Astrocyte of the spinal cord (primary cell): Measurements from ENCODE around the gene PTGIS.

ENCODE experiments used
- DNase-seq: peaks from one replicate; pipeline ENCODE4 v3.0.0; 2011; ENCODE audit warnings: low read depth, low spot score
- H3K4me3 ChIP-seq: 2 replicates; pipeline ENCODE4 v1.5.1; 2011; ENCODE audit warnings: low read depth, mild to moderate bottlenecking, low read length, moderate library complexity
- CTCF ChIP-seq: IDR thresholded peaks from 2 replicates; pipeline ENCODE4 v1.5.1; 2012; ENCODE audit warnings: low read depth, mild to moderate bottlenecking, low read length, inconsistent platforms
- in situ Hi-C: cut with HindIII; loops from 2 replicates; pipeline ENCODE4 v1.10.0; 2017; ENCODE audit warnings: low sequenced_read_pairs

The PTGIS gene

GRCh38 chr20:49517805-49518100 lies 50.2 kb downstream of the PTGIS start:
- no peak for TF ChIP-seq CTCF
- no peak for DNase-seq
- no peak overlapping the region for H3K4me3 ChIP-seq
- in situ Hi-C loops = no loop called here

- no peak for TF ChIP-seq CTCF
- no peak for DNase-seq
- H3K4me3 ChIP-seq = no peak overlapping the region
- in situ Hi-C loops = no loop called here
Observed at GRCh38 chr20:49516916-49517804, 50.8 kb downstream of the PTGIS start.

GRCh38 chr20:49515586-49515985 lies 52.4 kb downstream of the PTGIS start:
- no peak for TF ChIP-seq CTCF
- in situ Hi-C loops = no loop called here
- no peak for DNase-seq
- no peak overlapping the region for H3K4me3 ChIP-seq

- TF ChIP-seq CTCF = no peak
- DNase-seq = no peak
- no peak overlapping the region for H3K4me3 ChIP-seq
- in situ Hi-C loops = no loop called here
Observed at GRCh38 chr20:49513517-49513916, 54.4 kb downstream of the PTGIS start.

- TF ChIP-seq CTCF = no peak
- H3K4me3 ChIP-seq = no peak overlapping the region
- in situ Hi-C loops = no loop called here
- no peak for DNase-seq
Observed at GRCh38 chr20:49513009-49513408, 54.9 kb downstream of the PTGIS start.

GRCh38 chr20:49511788-49512525 lies 56.0 kb downstream of the PTGIS start:
- TF ChIP-seq CTCF = no peak
- in situ Hi-C loops = no loop called here
- no peak overlapping the region for H3K4me3 ChIP-seq
- no peak for DNase-seq
